IMR-90 (cell line): ENCODE results near the gene STXBP6.

Experiments
- CHD1 ChIP-seq: IDR thresholded peaks from 2 replicates; pipeline ENCODE4 v1.6.1; 2012; ENCODE audit warnings: low read depth, low read length, improper control_type of control experiment
- CTCF ChIP-seq: conservative IDR thresholded peaks from 2 replicates; pipeline ENCODE4 v1.5.1; 2012; ENCODE audit warnings: mild to moderate bottlenecking, low read depth, low read length, improper control_type of control experiment
- ELK1 ChIP-seq: fragments of 150-350 bp; IDR thresholded peaks from 2 replicates; pipeline ENCODE4 v1.6.1; 2016; ENCODE audit warnings: low read depth, mild to moderate bottlenecking, low read length, moderate library complexity, borderline replicate concordance
- MXI1 ChIP-seq: IDR thresholded peaks from 2 replicates; pipeline ENCODE4 v1.6.1; 2012; ENCODE audit warnings: low read depth, mild to moderate bottlenecking, low read length, moderate library complexity, borderline replicate concordance
- POLR2A ChIP-seq: IDR thresholded peaks from 2 replicates; pipeline ENCODE4 v1.6.1; 2012; ENCODE audit warnings: mild to moderate bottlenecking, low read depth, low read length
- RAD21 ChIP-seq: IDR thresholded peaks from 2 replicates; pipeline ENCODE4 v1.6.1; 2012; ENCODE audit warnings: low read length, improper control_type of control experiment
- RCOR1 ChIP-seq: IDR thresholded peaks from 2 replicates; pipeline ENCODE4 v1.6.1; 2012; ENCODE audit warnings: mild to moderate bottlenecking, low read length, improper control_type of control experiment; ENCODE audit not compliant: insufficient replicate concordance
- RFX5 ChIP-seq: IDR thresholded peaks from 2 replicates; pipeline ENCODE4 v1.8.0; 2012; ENCODE audit warnings: low read depth, mild to moderate bottlenecking, low read length, moderate library complexity
- SMC3 ChIP-seq: fragments of 150-350 bp; IDR thresholded peaks from 2 replicates; pipeline ENCODE4 v1.6.1; 2016; ENCODE audit warnings: low read depth, mild to moderate bottlenecking, antibody characterized with exemption, low read length, moderate library complexity
- USF2 ChIP-seq: fragments of 150-350 bp; IDR thresholded peaks from 2 replicates; pipeline ENCODE4 v1.6.1; 2017; ENCODE audit warnings: mild to moderate bottlenecking, antibody characterized with exemption, low read length, low read depth

DNA sequence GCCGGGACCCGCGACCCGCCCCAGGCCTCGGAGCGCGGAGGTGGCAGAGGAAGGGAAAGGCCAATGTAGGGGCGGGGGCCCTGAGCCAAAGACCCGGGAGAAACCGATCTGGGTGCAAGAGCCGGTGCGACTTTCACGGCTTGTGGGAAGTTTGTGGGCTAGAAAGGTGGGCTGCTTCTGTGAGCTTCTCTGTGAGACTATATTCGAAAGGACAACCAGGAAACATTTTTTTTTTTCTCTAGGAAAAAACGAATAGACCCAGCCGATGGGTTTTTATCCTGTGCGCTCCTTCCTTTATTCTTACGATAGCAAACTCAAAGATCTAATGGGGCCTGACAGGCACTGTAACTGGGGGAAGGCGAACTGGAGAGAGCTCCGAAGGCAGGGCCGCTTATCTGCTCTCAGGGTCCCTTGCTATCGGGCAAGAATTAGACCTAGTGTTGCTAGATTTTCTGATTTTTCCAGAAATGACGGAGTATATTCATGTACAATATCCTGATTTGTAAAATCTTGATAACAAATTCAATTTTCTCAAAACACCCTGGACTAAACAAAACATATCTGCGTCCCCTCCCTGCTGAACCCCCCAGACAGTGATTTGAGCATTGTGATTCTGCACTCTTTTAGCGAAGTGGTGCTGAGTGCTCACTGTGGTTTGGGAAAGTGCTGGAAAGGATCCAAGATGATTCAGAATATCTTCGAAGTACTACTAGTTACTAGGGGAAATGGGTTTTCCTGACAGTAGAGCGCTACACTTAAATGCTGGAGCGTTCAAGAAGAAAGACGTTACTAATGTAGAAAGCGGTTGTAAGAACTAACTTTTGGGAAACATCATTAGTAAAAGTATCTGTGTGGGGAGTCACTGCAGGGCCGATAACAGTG, 563 bp upstream of the STXBP6 start:
- TF ChIP-seq USF2, result no peak
- no peak for TF ChIP-seq CTCF
- no peak for TF ChIP-seq RAD21
- no peak for TF ChIP-seq CHD1
- TF ChIP-seq POLR2A, result no peak
- no peak for TF ChIP-seq RCOR1
- TF ChIP-seq SMC3, result no peak
- no peak for TF ChIP-seq MXI1
- TF ChIP-seq RFX5, result no peak
- TF ChIP-seq ELK1, result no peak
